ENCODE results near the gene EFEMP1.
A peak's percentile ranks its signal among the peaks of the same experiment; 100 is the strongest.

The EFEMP1 gene

DNA sequence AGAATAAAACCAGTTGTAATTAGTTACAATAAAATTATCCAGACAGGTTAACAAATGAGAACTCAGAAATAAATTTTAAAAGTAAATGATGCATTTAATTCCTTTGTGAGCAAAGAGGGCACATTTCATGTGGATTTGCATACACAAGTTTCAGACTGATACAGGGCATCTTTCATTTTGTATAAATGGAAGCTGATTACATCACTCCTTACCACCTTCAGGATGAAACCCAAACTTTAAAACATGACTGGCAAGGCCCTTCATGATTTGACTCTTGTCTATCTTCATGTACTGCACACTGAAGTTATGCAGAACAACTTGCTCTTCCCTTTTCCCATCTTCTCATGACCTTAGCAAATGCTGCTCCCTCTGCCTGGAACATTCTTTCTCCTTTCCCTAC lies 26.9 kb downstream of the EFEMP1 start:
- no peak for DNase-seq

DNA sequence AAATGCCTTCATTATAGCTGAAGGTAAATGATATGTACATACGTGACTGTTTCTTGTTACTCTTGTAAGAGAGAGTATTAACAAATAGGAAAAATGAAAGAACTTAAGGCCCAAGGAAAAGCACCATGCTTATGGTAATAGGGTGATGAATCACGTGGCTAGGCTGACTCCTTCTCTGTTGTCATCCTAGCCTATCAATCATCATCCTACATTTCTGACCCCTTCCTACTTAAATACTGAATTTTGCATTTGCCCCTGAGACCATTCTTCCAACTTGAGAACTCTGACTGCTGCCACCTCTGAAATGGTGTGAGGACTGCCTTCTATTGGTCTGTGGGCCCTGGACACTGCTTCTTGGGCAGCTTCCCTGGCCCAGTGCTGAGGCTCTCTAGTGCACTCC lies 28.9 kb downstream of the EFEMP1 start:
- DNase-seq, result no peak

DNA sequence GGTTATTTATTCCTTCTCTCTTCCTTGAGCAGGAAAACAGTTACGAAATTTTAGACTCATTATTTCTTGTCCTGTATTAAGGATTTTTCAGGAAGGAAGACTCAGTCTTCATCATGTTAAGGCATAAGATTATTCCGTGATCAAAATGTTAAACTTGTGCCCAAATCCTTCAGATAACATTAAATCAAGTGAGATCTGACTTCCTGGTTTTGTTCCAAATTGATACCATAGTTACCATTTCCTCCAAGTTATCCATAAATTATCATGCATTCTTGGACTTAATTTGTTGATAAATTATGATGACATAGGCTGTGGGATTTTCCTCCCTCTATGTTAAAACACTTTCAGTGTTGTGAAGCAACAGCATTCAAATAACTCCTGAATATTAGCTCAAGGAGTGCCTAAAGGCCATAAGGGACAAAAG lies 31.9 kb downstream of the EFEMP1 start:
- DNase-seq, result peak; percentile 50

DNA sequence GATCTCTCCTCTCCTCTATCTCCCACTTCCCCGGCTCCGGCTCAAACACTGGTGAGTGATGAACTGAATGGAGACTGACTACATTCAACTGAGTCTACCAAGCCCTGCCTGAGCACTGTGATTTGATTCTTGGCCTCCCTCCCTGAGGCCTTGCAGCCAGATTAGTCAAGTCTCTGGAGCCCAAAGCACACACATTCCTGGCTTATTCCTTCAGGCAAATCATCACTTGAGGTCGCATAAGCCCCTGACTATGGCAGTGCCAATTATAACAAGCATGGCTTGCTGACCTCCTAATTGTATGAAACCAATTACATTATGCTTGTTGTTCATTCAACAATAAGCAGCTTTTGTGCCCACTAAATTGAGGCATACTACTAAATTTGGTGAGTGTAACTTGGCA lies 34.6 kb downstream of the EFEMP1 start:
- DNase-seq, result peak; percentile 56

DNA sequence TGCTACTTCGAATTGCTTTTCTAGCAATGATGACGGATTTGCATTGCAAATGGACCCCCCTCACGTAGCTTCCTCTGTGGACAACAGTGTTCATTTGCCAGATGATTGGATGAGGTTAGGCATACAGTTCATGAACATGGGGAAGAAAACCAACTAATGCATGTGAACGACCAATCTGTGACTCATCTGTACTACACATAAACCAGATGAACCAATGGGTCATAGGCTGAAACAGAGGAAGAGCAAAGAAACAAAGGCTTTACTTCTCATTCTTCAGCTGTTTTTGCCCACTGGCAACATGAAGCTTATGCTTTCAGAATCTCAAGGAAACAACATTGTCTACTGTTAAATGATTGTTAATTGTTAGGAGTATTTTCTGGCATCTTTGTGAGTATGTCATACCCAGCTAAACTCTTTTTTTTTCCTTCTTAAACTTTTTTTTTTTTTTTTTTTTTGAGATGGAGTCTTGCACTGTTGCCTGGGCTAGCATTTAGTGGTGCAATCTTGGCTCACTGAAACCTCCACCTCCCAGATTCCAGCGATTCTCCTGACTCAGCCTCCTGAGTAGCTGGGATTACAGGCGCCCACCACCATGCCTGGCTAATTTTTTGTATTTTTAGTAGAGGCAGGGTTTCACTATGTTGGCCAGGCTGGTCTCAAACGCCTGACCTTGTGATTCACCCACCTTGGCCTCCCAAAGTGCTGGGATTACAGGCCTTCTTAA lies 35.5 kb downstream of the EFEMP1 start:
- peak; percentile 76 for DNase-seq

DNA sequence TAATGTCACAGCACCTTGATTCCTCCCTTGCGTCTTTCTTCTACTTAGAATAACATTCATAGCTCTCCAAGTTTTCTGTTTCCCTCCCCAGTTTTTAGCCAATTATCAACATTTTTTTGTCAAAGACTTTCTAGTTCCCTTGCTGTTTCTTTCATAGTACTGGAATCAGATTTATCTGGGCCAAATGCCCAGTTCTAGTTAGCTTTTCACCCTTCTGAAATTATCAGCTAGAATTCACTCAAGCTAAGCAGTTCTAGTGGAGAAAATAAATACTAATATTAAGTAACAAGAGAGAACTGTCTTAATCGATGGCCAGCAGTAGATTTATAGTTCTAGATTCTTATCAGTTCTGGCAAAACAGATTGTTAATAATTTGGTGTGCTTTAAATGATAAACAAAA lies 36.2 kb downstream of the EFEMP1 start:
- DNase-seq, result peak; percentile 38

DNA sequence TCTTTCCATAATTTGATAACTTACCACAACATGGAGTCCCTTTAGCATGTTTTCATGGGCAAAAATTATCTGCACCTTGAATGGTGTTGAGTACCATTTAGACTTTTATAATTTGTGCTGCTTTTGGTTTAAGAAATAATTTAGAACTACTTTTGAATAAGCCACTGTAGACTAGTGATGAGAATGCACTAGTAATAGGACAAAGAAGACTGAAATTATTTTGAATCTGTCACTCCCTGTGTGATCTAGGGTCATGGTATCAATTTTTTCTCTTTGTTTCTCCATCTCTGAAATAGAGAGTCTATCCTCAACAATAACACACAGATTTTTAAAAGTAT lies 37.7 kb downstream of the EFEMP1 start:
- DNase-seq, result no peak

DNA sequence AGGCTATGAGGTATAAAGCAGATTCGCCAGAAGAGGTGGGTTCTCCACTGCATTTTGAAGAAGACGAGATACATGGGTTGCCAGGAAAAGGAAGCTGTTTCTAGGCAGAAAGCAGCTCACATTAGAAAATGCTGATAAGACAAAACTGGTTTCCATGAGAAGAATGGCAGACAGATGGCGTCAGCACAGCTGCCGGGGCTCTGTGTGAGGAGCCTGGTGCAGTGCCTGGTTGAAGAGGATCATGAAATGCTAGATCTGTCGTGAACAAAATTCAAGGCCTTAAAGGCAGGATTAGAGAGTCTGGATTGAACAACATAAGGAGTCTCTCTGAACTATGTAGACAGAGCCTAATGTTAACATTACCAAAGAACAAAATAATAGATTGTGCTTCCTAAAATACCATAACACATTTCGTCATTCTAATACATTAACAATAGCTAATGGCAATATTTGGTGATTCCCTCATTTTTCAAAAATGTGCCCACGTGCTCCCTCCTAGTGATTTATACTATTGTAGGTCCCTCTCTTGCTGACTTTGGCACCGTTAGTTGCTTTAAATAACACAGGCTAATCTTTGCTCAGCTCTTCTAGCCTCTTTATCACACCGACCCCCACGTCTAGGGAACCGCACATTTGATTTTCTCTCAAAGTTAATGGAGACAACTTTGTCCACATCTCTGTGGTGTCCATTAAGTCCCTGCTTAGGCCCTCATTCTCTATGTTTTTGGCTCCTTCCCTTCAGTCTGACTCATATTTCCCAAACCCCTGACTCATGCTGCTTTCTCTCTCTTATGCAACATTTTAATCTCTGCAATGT lies 38.2 kb downstream of the EFEMP1 start:
- DNase-seq, result peak; percentile 93

DNA sequence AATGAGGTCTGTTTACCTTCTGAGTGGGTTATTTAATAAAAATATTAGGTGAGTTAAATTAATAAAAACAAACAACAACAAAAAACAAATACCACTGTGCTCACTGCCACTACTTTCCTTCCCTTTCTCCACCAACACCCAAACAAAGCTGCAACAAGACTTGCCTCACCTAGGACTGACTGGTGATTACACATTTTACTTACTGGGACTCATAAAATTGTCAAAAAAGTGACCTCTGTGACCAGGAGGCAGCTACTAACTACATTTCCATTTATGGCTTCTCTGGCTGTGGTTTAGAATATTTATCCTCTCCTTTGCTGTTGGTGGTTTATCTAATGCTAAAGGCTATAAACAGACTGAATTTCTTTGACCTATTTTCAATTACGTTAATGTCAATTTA lies 39.8 kb downstream of the EFEMP1 start:
- DNase-seq, result no peak

DNA sequence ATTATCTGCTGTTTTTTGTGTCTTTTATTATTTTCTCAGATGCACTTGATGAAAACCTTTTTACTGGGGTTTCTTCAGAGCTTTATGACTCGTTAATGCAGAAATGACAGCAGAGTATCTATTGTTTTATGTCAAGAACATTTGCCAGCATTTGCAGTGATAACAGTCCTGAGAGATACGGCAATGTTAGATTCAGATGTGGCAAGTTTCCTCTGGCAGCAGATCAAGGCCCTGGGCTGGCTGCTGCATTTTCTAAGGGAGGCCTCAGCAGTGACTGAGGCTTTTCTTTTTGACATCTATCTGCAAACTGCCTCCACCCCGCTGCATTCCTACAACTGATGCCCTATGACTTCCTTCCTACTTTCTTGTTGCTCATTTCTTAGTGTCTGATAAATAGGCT lies 40.2 kb downstream of the EFEMP1 start:
- peak; percentile 61 for DNase-seq

DNA sequence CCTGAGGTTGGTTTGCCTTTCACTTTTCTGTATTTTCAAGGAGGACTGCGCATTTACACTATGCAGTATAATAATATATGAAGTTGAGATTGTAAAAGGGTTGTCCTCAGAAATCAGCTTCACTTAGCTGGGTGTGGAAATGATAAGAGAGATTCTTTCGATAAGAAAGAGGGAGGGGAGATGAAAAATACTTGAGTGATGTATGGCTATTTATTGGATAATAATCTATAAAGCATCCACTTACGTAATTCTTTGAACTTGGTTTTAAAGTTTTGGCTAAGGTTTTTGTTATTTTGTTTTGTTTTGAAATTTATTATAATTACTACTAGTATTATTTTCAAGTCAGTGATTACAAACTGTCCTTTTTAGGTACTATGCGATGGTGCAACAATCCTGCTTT lies 40.6 kb downstream of the EFEMP1 start:
- no peak for DNase-seq

DNA sequence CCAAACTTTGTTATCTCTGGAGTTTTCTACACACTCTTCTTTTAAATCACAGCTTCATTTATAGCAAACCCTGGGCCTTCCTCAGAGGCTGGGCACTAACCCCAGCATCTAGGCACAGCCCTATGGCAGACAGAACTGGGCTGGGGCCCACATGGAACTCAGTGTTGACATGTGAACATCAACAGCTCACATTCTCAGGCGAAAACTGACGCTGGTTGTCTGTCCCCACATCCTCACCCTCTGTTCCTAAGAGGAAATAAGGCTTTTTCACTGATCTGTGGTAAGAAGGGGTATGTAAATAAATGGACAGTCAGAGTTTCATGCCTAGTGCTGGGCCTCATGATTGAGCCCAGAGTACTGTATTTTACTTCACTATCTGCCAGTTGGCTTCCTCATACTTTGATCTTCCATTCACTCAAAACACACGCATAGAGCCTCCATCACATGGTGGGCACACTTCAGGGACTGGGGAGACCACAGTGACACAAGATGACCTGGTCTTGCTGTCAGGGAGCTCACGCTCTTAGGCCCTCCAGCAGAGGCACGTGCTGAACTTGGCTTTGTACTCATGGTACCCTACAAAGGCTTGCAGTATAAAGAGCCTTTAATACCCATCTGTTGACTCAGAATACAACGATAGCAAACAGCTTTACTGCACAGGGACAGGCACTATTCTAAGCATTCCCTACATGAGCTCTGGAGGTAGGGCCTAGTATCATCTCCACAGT lies 43.0 kb downstream of the EFEMP1 start:
- no peak for DNase-seq

DNA sequence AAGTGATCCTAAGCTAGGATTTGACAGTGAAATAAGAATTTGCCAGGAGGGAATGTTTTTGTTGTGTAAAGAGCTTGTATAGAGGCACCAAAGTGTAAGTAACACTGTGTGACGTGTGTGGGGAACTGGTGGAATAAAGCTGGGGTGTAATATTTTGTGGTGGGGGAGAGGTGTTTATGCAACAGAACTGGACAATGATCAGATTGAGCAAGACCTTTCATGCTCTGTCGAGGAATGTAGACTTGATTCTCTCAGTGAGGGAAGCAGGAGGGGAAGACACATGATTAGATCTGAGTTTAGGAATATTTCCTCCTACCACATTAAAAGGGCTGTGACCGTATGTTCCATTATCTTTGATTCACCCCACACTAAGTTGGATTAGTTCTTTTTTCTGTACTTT lies 43.6 kb downstream of the EFEMP1 start:
- peak; percentile 47 for DNase-seq

DNA sequence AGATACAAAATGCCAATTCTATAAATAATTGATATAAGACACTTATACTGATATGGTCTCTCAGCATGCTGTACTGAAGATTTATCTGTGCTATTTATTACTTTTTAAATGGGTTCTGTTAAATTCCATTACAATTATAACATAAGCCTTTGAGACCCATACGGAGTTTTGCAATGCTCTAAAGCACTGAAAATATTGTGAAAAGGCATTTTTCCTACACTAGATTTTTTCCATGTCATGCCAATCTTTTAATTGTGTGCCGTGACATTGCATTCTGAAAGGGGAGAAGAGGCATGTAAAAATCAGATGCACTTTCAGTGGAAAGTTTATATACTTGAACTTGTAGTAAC lies 46.5 kb downstream of the EFEMP1 start:
- peak; percentile 81 for DNase-seq

DNA sequence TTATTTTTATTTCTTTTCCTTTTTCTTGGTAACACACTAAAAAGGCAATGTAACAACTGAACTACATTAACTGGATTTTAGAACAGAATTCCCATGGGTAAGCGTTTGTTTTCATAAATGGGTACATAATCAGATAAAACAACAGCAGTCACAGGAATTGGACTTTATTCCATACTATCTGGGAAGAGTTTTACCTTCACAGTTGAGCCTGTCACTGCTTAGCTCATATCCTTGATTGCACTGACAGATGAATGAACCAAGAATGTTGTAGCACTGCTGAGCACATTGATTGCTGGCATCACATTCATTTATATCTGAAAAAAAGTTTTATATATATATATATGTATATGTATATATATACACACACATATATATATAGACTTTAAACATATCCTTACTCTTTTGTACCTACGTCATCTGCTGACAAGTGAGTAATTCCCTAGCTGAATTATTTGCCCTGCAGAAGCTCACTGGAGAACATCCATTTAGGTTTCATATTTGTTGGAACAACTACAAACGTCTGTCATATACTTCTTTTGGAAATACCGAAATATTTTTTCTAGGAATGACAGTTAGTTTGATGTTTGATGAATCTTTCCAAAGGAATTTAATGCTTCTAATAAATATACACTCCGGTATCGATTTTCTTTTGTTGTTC lies 47.0 kb downstream of the EFEMP1 start:
- peak; percentile 80 for DNase-seq

DNA sequence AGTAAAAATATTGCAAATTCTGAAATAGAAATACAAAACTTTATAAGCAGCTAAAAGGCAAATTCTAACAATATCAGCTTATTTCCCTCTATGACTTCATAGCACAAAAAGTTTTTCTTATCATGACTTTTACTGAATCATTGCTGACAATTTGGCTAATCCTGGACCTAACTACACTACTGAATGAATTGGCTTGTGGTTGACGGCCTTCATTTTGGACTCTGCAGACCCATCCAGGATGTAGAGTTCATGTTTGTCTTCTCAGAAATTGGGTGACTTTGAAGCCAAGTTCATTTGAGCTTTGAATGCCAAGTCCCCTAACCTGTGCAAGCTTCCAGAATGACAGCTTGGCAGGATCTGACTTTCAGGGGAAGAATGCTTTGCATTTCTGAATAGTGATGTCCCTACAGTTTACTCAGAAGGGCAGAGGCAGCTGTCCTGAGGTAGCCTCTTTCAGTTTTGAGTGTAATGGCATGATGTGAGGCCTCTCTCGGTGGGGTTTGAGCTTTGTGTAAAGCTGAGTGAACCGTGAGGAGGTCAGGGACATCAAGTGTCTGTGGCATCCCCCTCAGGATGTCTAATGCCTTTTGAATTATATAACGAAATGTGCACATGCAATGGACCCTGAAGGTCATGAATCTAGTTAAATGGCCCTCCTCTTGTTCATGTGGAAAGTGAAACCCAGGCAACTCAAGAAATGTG lies 48.0 kb downstream of the EFEMP1 start:
- DNase-seq, result peak; percentile 45

DNA sequence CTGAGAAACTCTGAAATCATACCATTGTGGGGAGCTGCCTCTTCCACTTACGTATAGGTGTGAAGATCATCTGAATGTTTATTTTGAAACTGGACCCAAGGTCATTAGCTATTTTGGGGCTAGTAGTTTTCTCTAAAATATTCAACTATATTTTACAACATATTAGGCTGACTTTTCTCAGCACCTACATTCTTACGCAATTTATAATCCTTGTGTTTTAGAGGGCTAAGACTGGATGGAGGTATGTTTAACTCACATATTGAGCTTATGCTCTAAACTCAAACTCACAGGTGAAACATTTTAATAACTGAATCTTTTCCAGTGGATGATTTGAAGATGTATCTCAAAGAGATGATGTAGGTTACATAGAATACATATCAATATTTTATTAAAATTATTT lies 49.2 kb downstream of the EFEMP1 start:
- no peak for DNase-seq

DNA sequence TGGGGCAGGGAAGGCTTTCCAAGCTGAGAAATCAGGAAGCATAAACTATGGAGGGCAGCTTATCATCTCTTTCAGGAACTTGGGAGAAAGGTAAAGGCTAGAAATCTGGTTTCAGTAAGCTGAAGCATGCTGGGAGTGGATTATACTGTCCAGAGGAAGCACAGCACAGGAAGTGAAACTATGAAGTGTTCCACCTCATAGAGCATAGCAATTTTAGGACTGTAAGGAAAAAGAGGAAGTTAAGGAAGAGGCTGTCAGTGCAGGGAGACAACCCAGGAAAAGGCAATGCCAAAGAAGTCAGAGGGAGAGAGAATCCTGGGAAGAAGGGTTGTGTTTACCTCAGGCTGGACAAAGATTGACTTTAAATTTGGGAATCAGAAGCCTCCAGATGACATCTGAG lies 51.9 kb downstream of the EFEMP1 start:
- no peak for DNase-seq

DNA sequence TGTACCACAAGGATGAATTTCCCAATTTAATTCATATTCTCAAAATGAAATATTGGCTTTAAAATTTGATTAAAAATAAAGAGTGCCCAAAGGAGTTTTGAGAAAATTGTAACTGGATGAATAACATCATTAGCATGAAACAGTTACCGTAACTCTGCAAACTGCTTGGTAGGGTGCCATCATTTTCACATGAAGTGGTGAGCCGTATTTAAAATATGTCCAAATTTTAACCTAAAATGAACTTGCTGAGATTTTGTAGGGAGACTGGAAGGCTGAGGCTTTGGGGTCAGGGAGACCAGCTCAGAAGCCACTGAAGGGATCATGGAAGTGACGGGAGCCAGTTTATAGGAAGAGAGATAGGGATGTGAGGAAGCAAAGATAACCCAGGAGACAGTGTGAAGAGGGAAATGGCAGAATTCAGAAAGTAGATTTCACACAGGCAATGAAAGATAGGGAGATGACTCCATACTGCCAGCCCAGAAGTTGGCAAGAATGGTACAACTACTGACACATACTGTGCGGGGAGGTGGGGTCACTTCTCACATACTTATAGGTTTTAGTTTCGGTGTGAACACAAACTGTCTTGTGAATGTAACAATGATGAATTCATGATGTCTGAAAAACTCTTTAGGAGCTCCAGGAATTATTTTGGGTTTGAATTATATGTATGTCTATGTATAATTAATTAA lies 53.8 kb downstream of the EFEMP1 start:
- peak; percentile 88 for DNase-seq

DNA sequence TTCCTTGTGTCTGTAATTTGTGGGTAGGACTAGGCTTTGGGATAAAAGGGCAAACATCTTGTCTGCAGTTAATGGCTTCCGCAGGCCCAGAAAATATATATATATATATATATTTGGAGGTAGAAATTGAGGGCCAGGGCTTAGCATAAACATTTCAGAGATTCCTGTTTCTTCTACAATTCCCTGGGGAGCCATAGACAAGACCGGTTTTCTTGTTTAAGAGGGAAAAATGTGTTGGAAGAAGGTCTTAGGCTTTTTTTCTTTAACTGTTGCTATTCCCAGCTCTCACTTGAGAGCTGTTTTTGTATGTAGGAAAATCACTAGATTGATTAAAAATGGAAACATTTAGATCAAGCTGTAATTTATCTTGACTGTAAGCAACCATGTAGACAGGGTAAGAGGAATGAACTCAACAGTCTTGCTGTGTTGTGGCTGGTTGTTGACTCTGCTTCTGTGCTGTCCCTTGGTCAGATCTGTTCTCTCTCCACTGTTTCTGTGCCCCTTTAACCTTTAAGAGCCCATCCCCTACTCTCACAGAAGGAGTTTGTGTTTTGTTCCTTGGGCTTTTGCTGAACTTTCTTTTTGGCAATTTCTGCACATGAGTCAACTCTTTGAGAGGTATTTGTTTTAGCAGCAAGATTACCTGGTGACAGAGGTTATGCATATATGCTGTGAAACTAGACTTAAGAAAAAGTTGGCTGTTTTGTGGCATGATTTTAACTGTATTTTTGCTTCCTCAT lies 58.3 kb downstream of the EFEMP1 start:
- peak; percentile 73 for DNase-seq
